ENCODE results near the gene NHSL1.

The NHSL1 gene

DNA sequence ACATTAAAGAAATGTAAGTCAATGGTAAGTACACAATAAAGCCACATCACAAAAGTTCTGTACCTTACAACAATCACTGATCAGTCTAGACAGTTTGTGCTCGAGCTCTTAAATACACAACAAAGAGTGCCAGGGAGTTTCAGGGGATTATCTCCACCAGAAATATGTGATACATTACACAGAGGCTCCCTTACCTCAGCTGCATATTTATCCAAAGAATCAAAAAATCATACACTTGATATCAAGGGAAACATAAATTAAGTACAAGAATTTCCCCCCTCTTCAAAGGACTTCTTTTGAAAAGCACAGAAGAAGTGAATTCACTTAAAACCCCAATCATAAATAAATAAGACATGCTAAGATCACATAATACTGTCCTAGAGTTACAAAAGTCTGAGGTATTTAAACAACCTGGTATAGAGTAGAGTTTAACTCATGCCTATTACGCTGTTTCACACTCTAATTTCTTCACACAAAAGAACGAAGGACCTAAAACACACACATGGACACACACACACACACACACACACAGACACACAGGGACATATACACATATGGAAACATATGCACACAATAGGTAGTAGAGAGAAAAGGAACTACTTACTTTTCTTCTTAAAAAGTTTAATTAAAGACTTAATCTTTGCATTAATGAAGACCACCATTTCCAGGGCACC, 528 bp downstream of the NHSL1 start:
- DNase-seq, result no peak

DNA sequence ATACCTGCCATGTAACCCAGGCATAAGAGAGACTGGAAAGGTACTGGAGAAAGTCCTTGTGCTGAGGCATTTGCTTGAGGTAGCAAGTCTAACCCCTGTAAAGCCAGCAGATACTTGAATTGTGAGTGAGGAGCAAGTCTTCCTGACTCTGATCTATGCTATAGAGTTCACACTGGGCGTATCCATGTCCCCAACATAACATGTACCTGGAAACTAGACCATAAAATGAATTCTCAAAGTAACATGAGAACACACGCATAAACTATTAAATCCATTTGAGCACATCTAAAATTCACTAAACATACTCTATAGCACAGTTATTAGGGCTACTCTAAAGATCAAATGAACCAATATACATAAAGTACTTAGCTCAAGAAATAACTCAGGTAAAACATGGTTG, 2.0 kb downstream of the NHSL1 start:
- DNase-seq, result no peak

DNA sequence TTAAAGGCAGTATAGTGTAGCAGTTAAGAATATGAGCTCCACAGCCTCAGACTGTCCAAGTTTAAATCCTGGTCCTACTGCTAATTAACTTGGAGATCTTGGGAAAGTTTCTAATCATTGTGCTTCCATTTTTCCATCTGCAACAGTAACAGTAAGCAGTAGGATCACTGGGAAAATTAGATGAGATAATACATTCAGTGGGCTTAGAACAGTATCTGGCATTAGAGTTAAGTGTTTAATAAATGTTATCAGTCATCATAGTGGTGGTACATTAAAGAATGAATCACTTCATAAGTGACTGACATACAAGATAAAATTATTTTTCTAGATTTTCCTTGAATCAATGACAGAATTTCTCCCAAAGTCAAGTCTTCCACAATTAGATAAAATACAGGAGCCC, 5.0 kb downstream of the NHSL1 start:
- DNase-seq, result no peak

DNA sequence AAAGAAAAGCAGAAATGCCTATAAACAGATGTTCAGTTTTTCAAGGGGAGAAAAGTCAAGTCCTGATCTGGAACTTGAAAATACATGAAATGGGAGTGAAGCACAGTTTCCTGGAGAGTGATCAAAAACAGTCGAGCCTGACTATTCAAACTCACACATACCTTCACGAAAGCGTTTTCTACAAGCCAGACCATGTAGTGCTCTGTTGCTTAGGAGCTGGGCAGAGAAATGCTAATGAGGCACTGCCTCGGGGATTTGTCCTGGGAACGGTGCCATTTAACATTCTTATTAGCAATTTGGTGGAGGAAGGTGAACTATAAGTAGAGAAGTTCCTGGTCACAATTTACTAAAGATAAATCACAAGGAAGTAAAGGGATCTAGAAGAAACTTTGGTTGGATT, 5.9 kb downstream of the NHSL1 start:
- DNase-seq, result peak in 10 of 56 donors; percentile 11 to 57 (median 27)

DNA sequence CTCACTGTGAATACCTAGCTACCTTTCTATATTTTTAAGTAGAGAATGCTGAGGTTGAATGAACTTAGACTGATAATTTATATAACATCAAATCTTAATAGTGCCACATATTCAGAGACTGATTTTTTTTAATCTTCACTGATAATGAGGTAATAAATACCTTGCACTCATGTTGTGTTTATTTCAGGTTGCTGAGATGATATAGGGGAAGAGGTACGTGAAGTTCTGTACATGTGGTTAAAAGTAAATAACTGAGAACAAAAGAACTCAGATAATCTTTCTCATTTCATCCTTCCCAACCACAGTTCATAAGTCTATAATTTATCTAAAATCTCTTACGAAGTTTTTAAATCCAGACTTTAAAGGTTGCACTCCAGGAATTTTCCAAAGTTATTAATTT, 6.4 kb downstream of the NHSL1 start:
- DNase-seq, result no peak

DNA sequence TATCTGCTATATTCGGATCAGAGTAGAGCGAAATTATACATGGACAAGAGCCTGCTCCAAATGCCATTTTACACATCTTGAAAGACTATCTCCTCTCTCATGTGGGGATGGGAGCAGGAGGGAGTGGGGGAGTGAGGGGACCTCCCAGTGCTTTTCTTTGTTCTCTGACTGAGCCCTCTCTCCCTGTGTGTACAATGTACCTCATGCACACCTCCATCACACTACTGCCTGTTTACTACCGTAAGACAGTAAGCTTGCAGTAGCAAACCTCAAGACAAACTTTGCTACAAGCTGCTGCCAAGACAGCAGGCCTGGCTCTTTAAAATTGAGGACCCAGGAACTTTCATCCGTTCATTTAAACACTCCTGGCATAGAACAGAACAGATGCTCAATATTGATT, 7.2 kb downstream of the NHSL1 start:
- DNase-seq, result no peak

DNA sequence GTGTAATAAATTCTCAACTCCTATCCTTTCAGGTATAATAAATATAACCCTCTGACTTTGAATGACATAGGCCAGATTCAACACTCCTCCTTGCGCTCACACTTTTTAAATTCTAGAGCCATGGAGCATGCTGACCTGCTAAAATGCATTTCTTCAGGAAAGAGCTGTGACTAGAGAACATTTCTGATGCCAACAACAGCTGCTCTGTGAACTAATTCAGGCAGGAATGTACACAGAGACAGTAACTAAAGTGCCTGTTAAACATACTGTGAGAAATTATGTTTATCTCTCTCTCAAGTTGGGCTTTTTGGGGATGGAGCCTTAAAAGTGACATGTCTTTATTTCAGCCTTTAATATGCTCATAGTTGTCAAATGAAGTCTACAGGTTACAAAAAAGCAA, 8.3 kb downstream of the NHSL1 start:
- DNase-seq, result no peak

DNA sequence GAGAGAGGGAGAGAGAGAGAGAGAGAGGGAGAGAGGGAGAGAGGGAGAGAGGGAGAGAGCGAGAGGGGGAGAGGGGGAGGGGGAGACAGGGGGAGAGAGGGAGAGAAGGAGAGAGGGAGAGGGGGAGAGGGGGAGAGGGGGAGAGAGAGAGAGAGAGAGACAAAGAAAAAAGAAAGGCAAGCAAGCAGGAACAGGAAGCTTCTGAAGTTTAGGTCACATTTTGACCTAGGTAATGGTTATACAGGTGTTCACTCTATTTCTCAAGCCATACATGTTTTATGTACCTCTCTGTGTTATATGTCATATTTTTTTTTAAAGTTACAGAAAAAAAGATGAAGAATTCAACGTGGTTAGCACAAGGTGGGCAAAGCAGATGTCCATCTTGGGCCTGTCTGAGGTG, 9.4 kb downstream of the NHSL1 start:
- DNase-seq, result no peak

DNA sequence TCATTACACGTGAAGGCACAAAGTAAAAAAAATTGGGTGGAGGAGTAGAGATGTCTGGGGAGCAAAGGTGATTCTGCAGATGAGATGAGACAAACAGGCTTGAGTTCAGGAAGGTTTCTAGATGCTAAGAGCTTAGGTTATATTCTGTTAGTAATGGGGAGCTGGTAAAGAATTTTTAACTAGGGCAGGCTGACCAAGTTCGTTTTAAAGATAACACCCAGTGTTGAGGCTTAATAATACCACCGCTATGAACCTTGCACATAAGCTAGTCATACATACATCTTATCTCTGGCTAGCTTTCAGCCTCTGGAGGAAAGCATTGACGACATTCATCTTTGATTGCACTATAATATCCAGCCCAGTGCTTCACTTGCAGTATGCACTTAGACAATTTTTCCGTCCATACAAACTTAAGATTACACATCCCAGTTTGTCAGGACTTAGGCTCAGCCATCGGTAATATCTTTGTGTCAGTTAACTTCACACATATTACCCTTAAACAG, 12.1 kb downstream of the NHSL1 start:
- no peak for DNase-seq

DNA sequence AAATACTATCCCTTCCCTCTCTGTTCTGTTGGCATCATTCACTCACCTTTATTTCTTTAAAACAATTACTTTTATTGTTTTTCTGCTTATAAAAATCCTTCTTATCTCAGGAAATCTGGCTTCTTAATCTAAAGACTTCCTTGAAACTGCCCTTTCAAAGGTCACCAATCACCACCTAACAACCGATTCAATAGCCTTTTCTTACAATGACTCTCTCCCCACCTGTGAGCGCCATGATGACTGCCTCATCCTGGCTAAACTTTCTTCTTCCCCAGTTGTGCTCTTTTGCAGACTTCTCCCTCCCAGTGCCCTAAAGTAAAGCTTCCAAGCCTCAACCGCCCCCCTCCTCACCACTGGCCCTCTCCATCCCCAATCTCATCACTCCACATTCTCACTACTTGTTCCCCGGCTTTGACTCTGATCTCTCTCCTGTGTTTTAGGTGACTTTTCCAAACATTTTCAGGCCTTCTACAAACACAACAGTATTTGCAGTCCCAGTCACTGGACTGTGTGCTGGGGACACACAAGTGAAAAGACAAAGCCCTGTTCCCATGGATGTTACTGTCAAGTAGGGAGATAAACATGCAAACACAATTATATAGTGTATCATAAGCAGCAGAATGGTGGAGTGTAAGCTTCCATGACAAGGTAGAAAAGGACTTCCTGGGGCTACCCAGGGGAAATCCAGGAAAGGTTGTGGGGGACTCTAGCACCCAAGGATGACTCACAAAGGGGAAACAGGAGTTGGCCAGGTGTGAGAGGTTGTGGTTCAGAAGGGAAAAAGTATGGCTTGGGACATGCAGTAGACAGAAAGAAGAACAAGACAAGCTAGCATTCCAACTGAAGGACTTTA, 12.8 kb downstream of the NHSL1 start:
- DNase-seq, result no peak

DNA sequence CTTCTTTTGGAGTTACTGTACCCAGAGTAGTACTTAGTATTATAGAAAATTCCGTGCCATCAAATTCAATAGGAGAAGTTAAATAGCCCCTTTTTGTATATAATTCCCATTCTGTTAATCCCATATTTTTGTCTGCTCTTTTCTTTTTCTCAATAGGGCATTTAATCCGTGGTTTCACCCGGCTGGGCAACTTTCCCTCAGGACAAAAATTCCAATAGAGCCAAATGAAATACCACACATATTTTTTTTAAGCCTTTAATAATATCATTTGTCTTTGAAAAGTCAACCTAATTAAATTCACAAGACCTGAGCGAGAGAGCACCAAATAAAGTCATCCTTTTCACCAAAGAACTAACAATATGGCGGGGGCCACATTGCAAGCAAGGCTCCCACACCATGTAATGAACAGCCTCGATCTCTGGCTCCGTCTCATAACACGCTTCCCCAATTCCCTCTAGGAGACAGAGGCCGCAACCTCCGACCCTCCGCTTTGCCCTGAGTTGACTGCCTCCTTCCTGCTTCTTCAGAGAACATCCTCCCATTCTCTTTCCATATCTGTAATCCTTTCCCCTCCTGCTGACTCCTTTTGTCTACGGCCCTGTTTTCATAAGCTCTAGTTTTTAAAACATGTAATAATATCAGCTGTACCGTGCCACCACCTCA, 13.6 kb downstream of the NHSL1 start:
- DNase-seq, result no peak

DNA sequence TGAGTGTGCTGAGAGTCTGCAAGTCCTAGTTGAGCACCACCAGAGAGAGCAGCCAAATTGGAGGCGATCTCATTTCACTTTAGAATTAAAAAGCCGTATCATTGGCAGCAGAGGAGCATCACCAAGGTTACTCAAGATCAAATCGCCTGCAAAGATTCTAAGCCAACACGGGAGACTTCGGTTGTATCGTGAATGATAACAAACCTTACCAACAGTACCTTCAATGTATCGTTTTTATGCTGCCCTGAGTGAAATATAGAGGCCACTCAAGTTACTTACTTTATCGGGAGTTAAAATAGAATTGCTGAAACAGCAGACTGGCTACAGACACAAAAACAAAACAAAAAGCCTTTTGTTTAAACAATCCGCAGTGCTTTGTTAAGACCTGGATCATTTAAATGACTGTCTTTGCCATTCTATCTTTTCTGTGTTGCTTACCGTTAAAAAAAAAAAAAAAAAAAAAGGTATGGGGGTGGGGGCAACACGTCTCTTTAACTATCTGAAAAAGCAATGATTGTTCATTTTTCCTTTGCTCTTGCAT, 14.2 kb downstream of the NHSL1 start:
- DNase-seq, result peak in 2 of 56 donors; percentile 4 to 16

DNA sequence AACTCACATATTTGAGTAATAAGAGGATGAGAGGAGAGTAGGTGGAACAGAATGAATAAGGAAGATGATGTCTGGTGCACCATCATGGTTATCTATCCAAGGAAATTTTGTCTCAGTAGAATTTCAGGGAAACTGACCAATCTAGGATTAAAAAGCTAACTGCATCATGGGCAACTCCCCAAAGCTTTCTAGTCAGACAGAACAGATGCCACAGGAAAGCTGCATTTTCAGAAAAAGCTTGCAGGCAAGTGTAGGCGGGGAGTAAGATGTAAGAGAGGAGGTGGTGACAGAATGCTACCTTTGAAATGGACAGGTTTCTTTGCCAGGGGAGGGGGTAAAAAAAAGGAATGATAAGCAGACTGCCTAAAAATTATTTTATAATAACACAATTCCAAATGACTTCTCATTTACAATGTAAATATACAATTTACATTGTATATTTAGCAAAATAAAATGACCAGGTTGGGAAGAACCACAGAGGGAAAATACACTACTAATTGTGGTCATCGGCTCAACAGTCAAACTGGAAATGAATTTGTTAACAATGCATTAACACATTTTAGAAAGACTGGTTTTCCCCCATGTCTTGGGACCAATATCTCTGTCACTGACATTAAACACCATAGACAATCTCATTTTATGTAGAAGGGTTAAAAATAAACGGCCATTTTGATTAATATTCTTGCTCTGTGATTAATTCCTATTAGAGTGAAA, 15.1 kb downstream of the NHSL1 start:
- DNase-seq, result peak in 1 of 56 donors; percentile 4

DNA sequence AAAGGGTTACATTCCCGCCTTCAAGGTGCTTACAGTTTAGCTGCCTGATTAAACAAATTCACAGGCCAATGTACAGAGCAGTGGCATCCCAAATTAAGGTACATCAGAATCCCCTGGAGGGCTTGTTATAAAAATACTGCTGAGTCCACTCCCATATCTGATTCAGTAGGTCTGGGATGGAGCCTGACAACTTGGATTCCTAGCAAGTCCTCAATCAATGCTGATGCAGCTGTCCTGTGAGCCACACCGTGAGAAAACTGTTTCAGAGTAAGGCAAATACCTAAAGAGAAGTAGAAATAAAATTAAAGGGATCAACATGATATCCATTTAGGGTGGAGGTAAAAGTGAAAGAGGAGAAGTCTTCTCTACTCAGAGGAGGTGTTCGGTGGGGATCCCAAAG, 16.5 kb downstream of the NHSL1 start:
- no peak for DNase-seq

DNA sequence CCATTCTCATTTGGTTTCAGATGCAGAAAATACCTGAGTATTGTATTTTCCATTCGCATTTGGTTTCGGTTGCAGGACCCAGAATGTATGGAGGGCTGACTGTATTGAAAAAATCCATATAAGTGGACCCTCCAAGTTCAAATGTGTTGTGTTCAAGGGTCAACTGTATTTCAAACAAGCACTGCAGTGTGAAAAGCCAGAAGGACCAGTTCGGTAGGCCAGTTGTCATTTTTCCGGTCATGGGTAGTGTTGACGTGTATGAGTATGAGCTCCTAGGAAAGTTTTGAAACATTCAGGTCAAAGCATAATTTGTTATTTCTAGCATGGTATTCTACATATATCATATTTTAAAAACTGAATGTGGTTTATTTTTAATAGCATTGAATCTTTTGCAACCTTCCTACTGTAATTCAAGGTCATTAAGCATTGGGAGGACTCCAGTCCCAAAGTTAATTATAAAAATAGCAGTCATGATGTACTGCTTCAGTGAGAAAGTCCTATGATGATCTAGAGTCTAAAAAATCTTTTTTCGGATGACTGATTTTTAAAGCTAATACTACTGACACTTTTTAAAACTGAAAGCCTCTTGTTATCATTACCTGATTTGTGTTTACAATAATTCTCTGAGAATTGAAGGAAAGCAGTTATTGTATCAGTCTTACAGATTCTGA, 18.9 kb downstream of the NHSL1 start:
- no peak for DNase-seq

DNA sequence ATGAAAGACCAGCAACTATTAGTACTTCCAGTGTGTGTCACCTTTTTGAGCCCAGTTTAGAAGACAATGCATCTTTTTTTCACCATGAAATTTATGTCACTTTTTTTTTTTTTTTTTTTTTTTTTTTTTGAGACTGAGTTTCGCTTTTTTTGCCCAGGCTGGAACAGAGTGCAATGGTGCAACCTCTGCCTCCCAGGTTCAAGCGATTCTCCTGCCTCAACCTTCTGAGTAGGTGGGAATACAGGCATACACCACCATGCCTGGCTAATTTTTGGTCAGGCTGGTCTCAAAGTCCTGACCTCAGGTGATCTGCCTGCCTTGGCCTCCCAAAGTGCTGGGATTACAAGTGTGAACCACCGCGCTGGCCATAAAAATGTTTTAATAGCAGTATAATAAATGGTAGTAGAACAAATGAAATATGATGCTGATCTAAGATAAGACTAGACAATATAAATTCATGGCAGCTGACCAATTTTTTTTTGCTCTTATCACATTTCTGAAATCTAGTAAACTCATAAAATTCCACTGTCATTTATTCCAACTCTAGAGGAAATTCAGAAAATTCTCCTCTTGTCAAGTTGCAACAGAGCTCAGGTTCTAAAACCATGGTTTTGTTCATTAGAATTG, 21.3 kb downstream of the NHSL1 start:
- DNase-seq, result no peak

DNA sequence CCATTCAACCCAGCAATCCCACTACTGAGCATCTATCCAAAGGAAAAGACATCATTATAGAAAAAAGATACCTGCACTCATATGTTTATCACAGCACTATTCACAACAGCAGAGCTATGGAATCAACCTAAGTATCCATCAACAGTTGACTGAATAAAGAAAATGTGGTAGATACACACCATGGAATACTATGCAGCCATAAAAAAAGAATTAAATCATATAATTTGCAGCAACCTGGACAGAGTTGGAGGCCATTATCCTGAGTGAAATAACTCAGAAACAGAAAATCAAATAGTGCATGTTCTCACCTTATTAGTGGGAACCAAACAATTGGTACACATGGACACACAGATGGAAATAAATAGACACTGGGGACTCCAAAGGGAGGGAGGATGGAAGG, 23.2 kb downstream of the NHSL1 start:
- no peak for DNase-seq

DNA sequence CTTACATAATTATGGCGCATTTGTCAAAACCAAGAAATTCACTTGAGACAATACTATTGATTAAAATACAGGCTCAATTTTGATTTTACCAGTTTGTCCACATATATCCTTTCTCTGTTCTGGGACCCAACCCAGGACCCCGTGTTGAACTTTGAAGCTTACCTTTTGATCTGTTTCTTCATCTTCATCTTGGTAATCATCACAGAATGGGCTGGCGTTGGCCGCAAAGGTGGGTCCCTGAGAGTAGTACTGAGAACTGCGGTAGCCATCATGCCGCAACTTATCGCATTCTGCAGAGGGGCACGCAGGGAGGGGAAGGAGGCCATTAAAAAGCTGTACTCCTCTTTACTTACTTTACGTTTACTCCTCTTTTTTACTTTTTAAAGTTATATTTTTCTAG, 26.1 kb downstream of the NHSL1 start:
- no peak for DNase-seq

DNA sequence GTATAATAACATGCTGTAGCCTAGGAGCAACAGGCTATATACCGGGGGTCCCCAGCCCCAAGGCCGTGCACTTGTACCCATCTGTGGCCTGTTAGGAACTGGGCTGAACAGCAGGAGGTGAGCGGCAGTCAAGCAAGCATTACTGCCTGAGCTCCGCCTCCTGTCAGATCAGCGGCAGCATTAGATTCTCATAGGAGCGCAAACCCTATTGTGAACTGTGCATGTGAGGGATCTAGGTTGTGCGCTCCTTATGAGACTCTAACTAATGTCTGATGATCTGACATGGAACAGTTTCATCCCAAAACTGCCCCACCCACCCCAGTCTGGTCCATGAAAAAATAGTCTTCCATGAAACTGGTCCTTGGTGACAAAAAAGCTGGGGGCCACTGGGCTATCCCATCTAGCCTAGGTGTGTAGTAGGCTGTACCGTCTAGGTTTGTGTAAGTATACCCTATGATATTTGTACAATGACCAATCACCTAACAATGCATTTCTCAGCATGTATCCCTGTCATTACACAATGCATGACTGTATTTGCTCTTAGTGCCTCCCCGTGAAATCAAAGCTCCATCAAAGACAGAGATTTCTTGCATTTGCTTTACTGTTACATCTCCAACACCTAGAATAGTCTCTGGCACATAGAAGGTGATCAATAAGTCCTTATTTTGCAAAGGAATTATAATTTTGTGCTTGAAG, 30.8 kb downstream of the NHSL1 start:
- DNase-seq, result no peak

DNA sequence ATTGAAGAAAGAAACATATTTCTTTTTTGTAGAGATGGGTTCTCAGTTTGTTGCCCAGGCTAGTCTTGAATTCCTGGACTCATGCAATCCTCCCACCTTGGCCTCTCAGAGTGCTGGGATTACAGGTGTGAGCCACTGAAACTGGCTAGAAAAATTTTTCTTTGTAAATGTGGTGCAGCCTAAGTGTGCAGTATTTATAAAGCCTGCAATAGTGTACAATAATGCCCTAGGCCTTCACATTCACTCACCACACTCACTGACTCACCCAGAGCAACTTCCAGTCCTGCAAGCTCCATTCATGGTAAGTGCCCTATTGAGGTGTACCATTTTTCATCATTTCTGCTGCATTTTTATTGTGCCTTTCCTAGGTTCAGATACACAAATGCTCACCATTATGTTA, 31.4 kb downstream of the NHSL1 start:
- DNase-seq, result no peak

Measured in amygdala (tissue), 56 donors.